IMR-90 (cell line): ENCODE results near the gene NFATC3. TPM values are rescaled to one million over a fixed set of nuclear protein-coding genes. Genes with fewer than 3 reads are reported as not detected.

Experiments used
- ATAC-seq: fragments of 200-7000 bp; cut with Tn5 transposase; 2 replicates; pipeline ENCODE4 v1.9.1; 2020; ENCODE audit warnings: low read depth, mild to moderate bottlenecking, moderate library complexity
- BruUV-seq: library from RNA; stranded (reverse); fragments of 400-500 nt; replicated peaks from 2 replicates; lab custom pipeline; 2021; lab: Mats Ljungman, UMichigan
- CTCF ChIA-PET: fragments of 300-600 bp; formaldehyde crosslinking; extraction: SDS; loops from one replicate; lab custom pipeline; 2021; ENCODE audit warnings: antibody characterized with exemption; lab: Yijun Ruan, JAX
- POLR2A ChIA-PET: fragments of 300-600 bp; sonication (Branson Sonifier 250); formaldehyde crosslinking; loops from one replicate; lab custom pipeline; 2022; ENCODE audit warnings: antibody characterized with exemption; ENCODE audit not compliant: unreplicated experiment; lab: Charles Lee
- DNase-seq: peaks from one replicate; pipeline ENCODE4 v3.0.0; 2013
- H2AFZ ChIP-seq: replicated peaks from 2 replicates; pipeline ENCODE3; 2013; ENCODE audit warnings: low read length, mild to moderate bottlenecking; ENCODE audit not compliant: poor library complexity
- H2AK5ac ChIP-seq: 2 replicates; pipeline ENCODE4 v1.6.1; 2013; ENCODE audit warnings: low read depth, low read length, inconsistent platforms
- H2AK9ac ChIP-seq: replicated peaks from 2 replicates; pipeline ENCODE3; 2013; ENCODE audit warnings: mild to moderate bottlenecking, low read depth, low read length, moderate library complexity; ENCODE audit not compliant: poor library complexity
- H2BK120ac ChIP-seq: 2 replicates; pipeline ENCODE4 v1.6.1; 2013; ENCODE audit warnings: low read depth, low read length, inconsistent platforms
- H2BK15ac ChIP-seq: 3 replicates; pipeline ENCODE4 v1.6.1; 2013; ENCODE audit warnings: low read depth, low read length, inconsistent platforms
- H2BK20ac ChIP-seq: 2 replicates; pipeline ENCODE4 v1.6.1; 2013; ENCODE audit warnings: low read depth, mild to moderate bottlenecking, inconsistent platforms, low read length, moderate library complexity
- H2BK5ac ChIP-seq: 2 replicates; pipeline ENCODE4 v1.6.1; 2013; ENCODE audit warnings: mild to moderate bottlenecking, low read depth, low read length, inconsistent platforms; ENCODE audit not compliant: poor library complexity, severe bottlenecking
- H3K14ac ChIP-seq: replicated peaks from 2 replicates; pipeline ENCODE4 v1.6.1; 2013; ENCODE audit warnings: low read depth, low read length, inconsistent platforms
- H3K18ac ChIP-seq: 2 replicates; pipeline ENCODE4 v1.6.1; 2013; ENCODE audit warnings: low read depth, low read length, control low read depth
- H3K23ac ChIP-seq: 2 replicates; pipeline ENCODE4 v1.6.1; 2013; ENCODE audit warnings: low read depth, low read length, inconsistent platforms
- H3K27ac ChIP-seq: 2 replicates; pipeline ENCODE4 v1.5.1; 2013; ENCODE audit warnings: mild to moderate bottlenecking, control low read depth, low read length; ENCODE audit not compliant: insufficient read depth
- H3K27me3 ChIP-seq: 2 replicates; pipeline ENCODE4 v1.6.1; 2013; ENCODE audit warnings: low read length; ENCODE audit not compliant: control insufficient read depth, insufficient read depth
- H3K36me3 ChIP-seq: 2 replicates; pipeline ENCODE4 v1.6.1; 2013; ENCODE audit warnings: low read length, mixed read lengths; ENCODE audit not compliant: control insufficient read depth, insufficient read depth
- H3K4ac ChIP-seq: 2 replicates; pipeline ENCODE4 v1.6.1; 2013; ENCODE audit warnings: low read depth, low read length, inconsistent platforms
- H3K4me1 ChIP-seq: 2 replicates; pipeline ENCODE4 v1.6.1; 2013; ENCODE audit warnings: low read length, mixed read lengths; ENCODE audit not compliant: control insufficient read depth, insufficient read depth
- H3K4me2 ChIP-seq: 2 replicates; pipeline ENCODE4 v1.6.1; 2013; ENCODE audit warnings: low read depth, mild to moderate bottlenecking, control low read depth, low read length, moderate library complexity
- H3K4me3 ChIP-seq: 2 replicates; pipeline ENCODE4 v1.5.1; 2013; ENCODE audit warnings: low read depth, mild to moderate bottlenecking, control low read depth, low read length, moderate library complexity; ENCODE audit not compliant: insufficient read depth
- H3K56ac ChIP-seq: 2 replicates; pipeline ENCODE4 v1.6.1; 2013; ENCODE audit warnings: low read length, inconsistent platforms; ENCODE audit not compliant: insufficient read depth; ENCODE audit errors: extremely low read depth
- H3K79me1 ChIP-seq, 2 experiments: 2 replicates each; pipeline ENCODE4 v1.6.1; 2013; ENCODE audit warnings: low read length in 2 of 2, inconsistent platforms in 1 of 2, low read depth in 1 of 2
- H3K9ac ChIP-seq: 2 replicates; pipeline ENCODE4 v1.6.1; 2013; ENCODE audit warnings: low read depth, low read length, control low read depth
- H3K9me1 ChIP-seq: 2 replicates; pipeline ENCODE4 v1.6.1; 2013; ENCODE audit warnings: low read length, inconsistent platforms; ENCODE audit not compliant: insufficient read depth
- H3K9me3 ChIP-seq: 2 replicates; pipeline ENCODE4 v1.6.1; 2013; ENCODE audit warnings: low read length; ENCODE audit not compliant: control insufficient read depth, insufficient read depth
- H4K20me1 ChIP-seq: 2 replicates; pipeline ENCODE4 v1.6.1; 2013; ENCODE audit warnings: low read length, inconsistent platforms; ENCODE audit not compliant: insufficient read depth
- H4K5ac ChIP-seq: 2 replicates; pipeline ENCODE4 v1.6.1; 2013; ENCODE audit warnings: mild to moderate bottlenecking, low read depth, low read length, control low read depth
- H4K8ac ChIP-seq, 2 experiments: 2 replicates each; pipeline ENCODE4 v1.6.1; 2013; ENCODE audit warnings: low read depth in 2 of 2, low read length in 2 of 2, control low read depth in 1 of 2, inconsistent platforms in 1 of 2
- H4K91ac ChIP-seq: 2 replicates; pipeline ENCODE4 v1.6.1; 2013; ENCODE audit warnings: low read depth, low read length, inconsistent platforms; ENCODE audit not compliant: insufficient read depth
- CEBPB ChIP-seq: IDR thresholded peaks from 2 replicates; pipeline ENCODE4 v1.6.1; 2012; ENCODE audit warnings: low read depth, low read length, improper control_type of control experiment
- CTCF ChIP-seq: conservative IDR thresholded peaks from 2 replicates; pipeline ENCODE4 v1.5.1; 2012; ENCODE audit warnings: mild to moderate bottlenecking, low read depth, low read length, improper control_type of control experiment
- FOS ChIP-seq: fragments of 150-350 bp; IDR thresholded peaks from 2 replicates; pipeline ENCODE4 v1.6.1; 2016; ENCODE audit warnings: low read depth, low read length
- MAZ ChIP-seq: IDR thresholded peaks from 2 replicates; pipeline ENCODE4 v1.6.1; 2012; ENCODE audit warnings: low read depth, mild to moderate bottlenecking, low read length, improper control_type of control experiment, moderate library complexity, borderline replicate concordance
- MXI1 ChIP-seq: IDR thresholded peaks from 2 replicates; pipeline ENCODE4 v1.6.1; 2012; ENCODE audit warnings: low read depth, mild to moderate bottlenecking, low read length, moderate library complexity, borderline replicate concordance
- POLR2A ChIP-seq: IDR thresholded peaks from 2 replicates; pipeline ENCODE4 v1.6.1; 2012; ENCODE audit warnings: mild to moderate bottlenecking, low read depth, low read length
- WGBS, 2 experiments: methylation state at CpG; one replicate each; pipeline versions ENCODE4 v1.1.5 to v1.1.7; 2013; ENCODE audit warnings: missing lambda C conversion rate in 2 of 2; ENCODE audit not compliant: insufficient read length in 1 of 2; ENCODE audit errors: extremely low coverage in 2 of 2; 5-methylcytosine and 5-hydroxymethylcytosine counted together
- dilution Hi-C: fragments of 300-500 bp; cut with HindIII; formaldehyde crosslinking; loops from one replicate; pipeline ENCODE4 v1.14.3; 2018; ENCODE audit warnings: low sequenced_read_pairs; ENCODE audit not compliant: unreplicated experiment
- in situ Hi-C: fragments of 300-500 bp; cut with MboI; formaldehyde crosslinking; loops from 3 replicates; pipeline ENCODE4 v1.14.3; 2019; ENCODE audit warnings: low sequenced_read_pairs, inconsistent platforms, mixed read lengths
- intact Hi-C: fragments of 100-400 bp; cut with micrococcal nuclease; formaldehyde crosslinking; loops from 2 replicates; pipeline ENCODE4 v1.10.0; 2022
- polyA plus RNA-seq, 3 experiments: library from polyadenylated mRNA; depleted of rRNA; stranded (reverse); fragments of >200 nt; gene quantifications; 2 replicates each; pipeline ENCODE4 v1.2.3, GENCODE V29; 2012; ENCODE audit warnings: low replicate concordance in 1 of 3
- total RNA-seq: library from RNA; depleted of rRNA; stranded (reverse); fragments of >200 nt; gene quantifications from 2 replicates; pipeline ENCODE4 v1.2.3, GENCODE V29; 2012

Gene NFATC3
- total and polyA plus RNA-seq, 2 of the 4 experiments (the other 2 are of a cell fraction): 6.3 to 21.5 TPM

DNA sequence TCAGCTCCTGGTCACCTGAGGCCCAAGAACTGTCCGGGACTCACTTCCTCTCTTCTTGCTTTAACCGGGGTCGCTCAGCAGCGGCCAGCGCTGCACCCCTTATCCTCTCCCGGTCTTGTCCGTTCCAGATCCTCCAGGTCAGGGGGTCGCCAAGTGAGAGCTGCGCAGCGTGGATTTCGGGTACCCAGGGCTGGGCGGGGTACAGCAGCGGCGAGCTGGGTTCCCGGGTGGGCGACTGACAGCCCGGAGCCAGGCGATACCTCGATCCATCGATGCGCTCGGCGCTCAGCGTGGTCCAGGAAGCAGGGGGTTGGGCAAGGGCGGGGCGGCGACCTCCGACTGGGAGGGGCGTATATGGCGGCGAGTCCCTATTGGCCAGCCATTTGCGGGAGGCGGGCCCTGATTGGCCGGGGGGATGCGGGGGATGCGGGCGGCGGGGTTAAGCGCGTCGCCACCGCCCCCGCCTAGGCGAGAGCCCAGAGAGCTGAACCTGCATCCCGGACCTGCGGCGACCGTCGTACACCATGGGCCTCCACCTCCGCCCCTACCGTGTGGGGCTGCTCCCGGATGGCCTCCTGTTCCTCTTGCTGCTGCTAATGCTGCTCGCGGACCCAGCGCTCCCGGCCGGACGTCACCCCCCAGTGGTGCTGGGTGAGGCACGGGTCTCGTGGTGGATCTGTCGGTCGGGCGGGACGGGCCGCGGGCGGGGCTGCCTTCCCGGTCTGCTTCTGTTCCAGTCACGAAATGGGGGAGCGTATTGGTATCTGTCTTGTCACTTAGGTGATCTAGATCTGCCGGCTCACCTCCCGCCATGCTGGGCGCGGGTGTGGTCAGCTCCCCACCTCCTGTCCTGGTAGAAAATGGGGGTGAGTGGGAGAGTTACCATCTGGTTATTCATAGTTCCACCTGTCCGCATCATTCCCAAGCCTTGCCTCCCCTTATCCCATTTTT lies 160.0 kb downstream of the NFATC3 start, which contains the start of gene PLA2G15:
Gene PLA2G15, plus strand, starts transcription at position 471 of the 951 bp plus-strand sequence. Its CDS starts 54 bp downstream, at position 525.
- H3K9me3 ChIP-seq: no peaks in the 10 kb centered on the region
- H3K27me3 ChIP-seq: no peaks in the 10 kb centered on the region
- peak within 1 kb of the TSS; percentile 100 for H2AFZ ChIP-seq
- H3K27ac ChIP-seq: peak within 1 kb of the TSS; percentile 51
- peaks cover 3% of the 10 kb centered on the region for H3K36me3 ChIP-seq
- no peak within 1 kb of the TSS; the same call in 1 of the 2 replicates for H2BK120ac ChIP-seq
- H4K91ac ChIP-seq: peak within 1 kb of the TSS; percentile 40
- H2BK15ac ChIP-seq: no peak within 1 kb of the TSS
- H3K4me1 ChIP-seq: peaks cover 14% of the 10 kb centered on the region
- H4K8ac ChIP-seq: peak within 1 kb of the TSS; percentile 24 to 81; a peak in 2 of 4 replicates
- ChIA-PET CTCF (interaction anchor here (0.5 kb wide), 1 partner anchor 258 kb away, joined by 4 read pairs; no protein-coding TSS in a partner anchor), POLR2A (interaction anchor here (1.0 kb wide), 1 partner anchor 65 kb away, joined by 3 read pairs; the partner anchor contains the start of genes PRMT7 and SLC7A6OS)
- DNase-seq (peak; percentile 94), ATAC-seq (peak; percentile 99)
- H2AK9ac ChIP-seq: peak within 1 kb of the TSS; percentile 96
- intact Hi-C loops: loop anchor here (1.0 kb wide), 1 partner anchor 83 kb away; no protein-coding TSS in a partner anchor
- peak within 1 kb of the TSS; percentile 91 for H3K4ac ChIP-seq
- in situ Hi-C loops: no loop called here
- H3K79me1 ChIP-seq: peaks cover 30 to 49% of the 10 kb centered on the region in 2 experiments
- dilution Hi-C loops: no loop called here
- peak within 1 kb of the TSS; percentile 39; the same call in 1 of the 2 replicates for H4K5ac ChIP-seq
- H3K14ac ChIP-seq: peak within 1 kb of the TSS; percentile 93
- peak within 1 kb of the TSS; percentile 72 for H3K9ac ChIP-seq
- H4K20me1 ChIP-seq: no peaks in the 10 kb centered on the region
- WGBS, 2 experiments: 1% methylated on average over 47 of the region's 75 CpGs; no CpG with 5 or more reads in 1 of the 2 experiments
- H3K9me1 ChIP-seq: peaks cover 27% of the 10 kb centered on the region
- peak within 1 kb of the TSS; percentile 65 for H2BK5ac ChIP-seq
- H3K4me2 ChIP-seq: peak within 1 kb of the TSS; percentile 94
- H3K23ac ChIP-seq: peak within 1 kb of the TSS; percentile 70; the same call in 1 of the 2 replicates
- peak within 1 kb of the TSS; percentile 24 for H3K56ac ChIP-seq
- TF ChIP-seq MAZ (peak; percentile 98), MXI1 (peak; percentile 54; the same call in 1 of the 2 replicates), FOS (peak; percentile 24; the same call in 1 of the 2 replicates), CEBPB (peak; percentile 69), CTCF (no peak), POLR2A (no peak)
- H3K18ac ChIP-seq: peak within 1 kb of the TSS; percentile 25; the same call in 1 of the 2 replicates
- H3K4me3 ChIP-seq: peak within 1 kb of the TSS; percentile 86
- peak within 1 kb of the TSS; percentile 88 for H2AK5ac ChIP-seq
- no peak within 1 kb of the TSS for H2BK20ac ChIP-seq
- no TSS peak for BruUV-seq
